PFSK-1 (cell line): ENCODE data around the gene APOBR.

Experiments
- FOXP2 ChIP-seq: optimal IDR thresholded peaks from 2 replicates; pipeline ENCODE3; 2011; ENCODE audit warnings: borderline replicate concordance, control low read depth, inconsistent platforms; ENCODE audit not compliant: insufficient read depth; ENCODE audit errors: extremely low read length, extremely low read depth
- POLR2AphosphoS5 ChIP-seq: IDR thresholded peaks from 2 replicates; pipeline ENCODE4 v1.6.1; 2012; ENCODE audit warnings: low read depth, mild to moderate bottlenecking, control low read depth, low read length, moderate library complexity
- REST ChIP-seq, 2 experiments: IDR thresholded peaks; 2 replicates each; pipeline versions ENCODE4 v1.6.1 to v1.8.0; 2011 to 2012; ENCODE audit warnings: low read depth in 2 of 2, low read length in 2 of 2, control low read depth in 1 of 2, inconsistent platforms in 1 of 2, mild to moderate bottlenecking in 1 of 2, moderate library complexity in 1 of 2; ENCODE audit not compliant: insufficient read depth in 1 of 2
- SIN3A ChIP-seq: IDR thresholded peaks from 2 replicates; pipeline ENCODE4 v1.6.1; 2012; ENCODE audit warnings: mild to moderate bottlenecking, low read length, moderate library complexity, borderline replicate concordance; ENCODE audit not compliant: insufficient read depth
- TAF1 ChIP-seq: IDR thresholded peaks from 2 replicates; pipeline ENCODE4 v1.6.1; 2012; ENCODE audit warnings: low read length, control low read depth, borderline replicate concordance; ENCODE audit not compliant: insufficient read depth

APOBR gene

GRCh38 chr16:28546626-28547025 lies 52.2 kb downstream of the APOBR start:
- TF ChIP-seq TAF1 = no peak
- TF ChIP-seq FOXP2 = no peak
- TF ChIP-seq SIN3A = no peak
- no peak for TF ChIP-seq POLR2AphosphoS5
- no peak for TF ChIP-seq REST (IDR thresholded peaks at IDR 0.05; ENCODE audit: insufficient read depth in 1 of 2, low read depth in 2 of 2, low read length in 2 of 2)

- TF ChIP-seq SIN3A = no peak
- TF ChIP-seq FOXP2 = no peak
- no peak for TF ChIP-seq TAF1
Measured at GRCh38 chr16:28548306-28548802, 53.9 kb downstream of the APOBR start.
